Fibroblast of the aortic adventitia (primary cell): Measurements from ENCODE around the gene EXOSC5. TPM values are rescaled to one million over a fixed set of nuclear protein-coding genes. Genes with fewer than 3 reads are reported as not detected.
"Not testable (repeated sequence)": the region's sequence is repeated elsewhere in the genome, so short reads cannot be mapped to it uniquely, and the experiment has no call there.

Source experiments
- DNase-seq: peaks from one replicate; pipeline ENCODE4 v3.0.0-alpha.2; 2010; ENCODE audit warnings: low read depth
- H3K4me3 ChIP-seq: 2 replicates; pipeline ENCODE4 v1.5.1; 2011; ENCODE audit warnings: low read depth, mild to moderate bottlenecking, control low read depth, low read length, moderate library complexity
- total RNA-seq: library from RNA; depleted of rRNA; stranded (reverse); fragments of >200 nt; gene quantifications from 2 replicates; pipeline ENCODE4 v1.2.3, GENCODE V29; 2012; ENCODE audit warnings: low replicate concordance
- TF ChIP-seq, protein P1 (sequence below): IDR thresholded peaks from 2 replicates; pipeline ENCODE4 v1.5.1; 2011; ENCODE audit warnings: mild to moderate bottlenecking, low read length, control low read depth, inconsistent platforms; ENCODE audit not compliant: insufficient read depth

Gene EXOSC5
- total RNA-seq, 1 donor: 12.1 TPM

DNA sequence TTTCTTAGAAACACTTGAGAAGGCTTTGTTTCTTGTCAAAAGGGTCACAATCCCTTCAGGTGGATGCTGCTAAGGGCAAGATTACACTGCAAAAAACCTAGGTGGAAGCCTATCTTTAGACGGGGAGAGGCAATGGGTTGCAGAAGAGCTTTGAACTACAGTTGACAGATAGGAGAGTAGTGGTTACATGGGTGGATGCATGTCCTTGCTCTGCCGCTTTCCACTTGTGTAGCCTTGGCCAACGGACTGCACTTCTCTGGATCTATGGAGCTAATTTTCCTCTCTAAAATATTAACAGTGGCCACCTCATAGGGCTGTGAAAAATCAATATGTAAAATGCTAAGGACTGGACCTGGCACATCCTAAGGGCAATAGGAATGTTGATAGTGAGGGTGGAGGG, 1.4 kb upstream of the EXOSC5 start:
- peak overlapping the region; percentile 89 for H3K4me3 ChIP-seq
- TF ChIP-seq, protein P1, sequence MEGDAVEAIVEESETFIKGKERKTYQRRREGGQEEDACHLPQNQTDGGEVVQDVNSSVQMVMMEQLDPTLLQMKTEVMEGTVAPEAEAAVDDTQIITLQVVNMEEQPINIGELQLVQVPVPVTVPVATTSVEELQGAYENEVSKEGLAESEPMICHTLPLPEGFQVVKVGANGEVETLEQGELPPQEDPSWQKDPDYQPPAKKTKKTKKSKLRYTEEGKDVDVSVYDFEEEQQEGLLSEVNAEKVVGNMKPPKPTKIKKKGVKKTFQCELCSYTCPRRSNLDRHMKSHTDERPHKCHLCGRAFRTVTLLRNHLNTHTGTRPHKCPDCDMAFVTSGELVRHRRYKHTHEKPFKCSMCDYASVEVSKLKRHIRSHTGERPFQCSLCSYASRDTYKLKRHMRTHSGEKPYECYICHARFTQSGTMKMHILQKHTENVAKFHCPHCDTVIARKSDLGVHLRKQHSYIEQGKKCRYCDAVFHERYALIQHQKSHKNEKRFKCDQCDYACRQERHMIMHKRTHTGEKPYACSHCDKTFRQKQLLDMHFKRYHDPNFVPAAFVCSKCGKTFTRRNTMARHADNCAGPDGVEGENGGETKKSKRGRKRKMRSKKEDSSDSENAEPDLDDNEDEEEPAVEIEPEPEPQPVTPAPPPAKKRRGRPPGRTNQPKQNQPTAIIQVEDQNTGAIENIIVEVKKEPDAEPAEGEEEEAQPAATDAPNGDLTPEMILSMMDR: no peak
- no peak for DNase-seq

DNA sequence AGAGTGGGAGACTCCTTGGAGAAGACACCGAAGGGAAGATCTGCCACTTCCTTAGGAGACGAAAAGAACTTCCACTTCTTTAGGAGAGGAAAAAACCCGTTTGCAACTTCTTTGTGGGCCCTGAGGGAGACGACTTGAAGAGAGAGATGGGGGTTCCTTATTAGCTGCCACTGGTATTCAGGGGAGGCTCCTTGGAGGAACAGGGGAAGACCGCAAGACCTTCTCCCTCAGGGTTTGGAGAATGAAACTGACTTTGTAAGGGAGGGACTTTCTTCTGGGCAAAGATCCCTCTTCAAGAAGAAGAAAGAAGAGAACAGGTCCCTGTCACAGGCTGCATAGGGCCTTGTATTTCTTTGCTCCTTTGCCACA, 875 bp upstream of the EXOSC5 start:
- H3K4me3 ChIP-seq: peak overlapping the region; percentile 89
- no peak for DNase-seq
- TF ChIP-seq, protein P1: no peak

DNA sequence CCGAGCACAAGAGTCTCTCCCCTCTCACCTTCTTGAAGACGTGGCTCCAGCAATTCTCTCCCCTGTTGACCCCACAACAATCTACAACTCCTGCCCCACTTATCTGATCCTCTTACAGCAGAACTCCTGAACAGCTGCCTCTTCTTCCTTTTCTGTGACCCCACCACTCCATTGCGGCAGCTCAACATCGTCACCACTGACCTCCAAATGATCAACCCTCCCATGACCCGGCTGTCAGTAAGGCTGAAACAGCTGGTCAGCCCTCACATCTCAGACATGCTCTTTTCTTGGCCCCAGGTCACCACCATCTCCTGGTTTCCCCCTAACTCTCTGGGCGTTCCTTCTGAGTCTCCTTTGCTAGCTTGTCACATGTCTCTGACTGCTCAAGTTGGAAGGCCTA, 1.8 kb downstream of the EXOSC5 start:
- H3K4me3 ChIP-seq: no peak overlapping the region
- no peak for DNase-seq
- TF ChIP-seq, protein P1: no peak

DNA sequence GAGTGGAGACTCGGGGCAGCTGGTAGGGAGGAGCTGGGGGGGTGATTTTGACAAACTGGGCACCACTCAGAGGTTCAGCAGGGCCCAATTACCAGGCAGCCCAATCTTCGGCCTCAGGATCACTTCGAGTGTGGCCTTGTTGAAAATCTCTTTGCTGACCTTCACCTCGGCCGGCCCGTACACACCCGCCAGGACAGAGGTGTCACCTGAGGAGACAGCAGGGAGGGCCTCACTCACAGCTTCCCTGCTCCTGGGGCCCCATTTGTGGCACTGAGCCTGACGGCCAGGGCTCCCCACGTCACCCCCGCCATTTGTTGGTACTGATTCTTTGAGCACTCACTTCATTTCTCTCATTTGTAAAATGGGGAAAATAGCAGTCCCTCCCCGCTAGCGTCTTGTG, 4.4 kb downstream of the EXOSC5 start:
- no peak for DNase-seq
- no peak overlapping the region for H3K4me3 ChIP-seq
- TF ChIP-seq, protein P1: no peak

GRCh38 chr19:41391618-41392017, 5.5 kb downstream of the EXOSC5 start:
- TF ChIP-seq, protein P1: no peak
- no peak for DNase-seq
- no peak overlapping the region for H3K4me3 ChIP-seq

DNA sequence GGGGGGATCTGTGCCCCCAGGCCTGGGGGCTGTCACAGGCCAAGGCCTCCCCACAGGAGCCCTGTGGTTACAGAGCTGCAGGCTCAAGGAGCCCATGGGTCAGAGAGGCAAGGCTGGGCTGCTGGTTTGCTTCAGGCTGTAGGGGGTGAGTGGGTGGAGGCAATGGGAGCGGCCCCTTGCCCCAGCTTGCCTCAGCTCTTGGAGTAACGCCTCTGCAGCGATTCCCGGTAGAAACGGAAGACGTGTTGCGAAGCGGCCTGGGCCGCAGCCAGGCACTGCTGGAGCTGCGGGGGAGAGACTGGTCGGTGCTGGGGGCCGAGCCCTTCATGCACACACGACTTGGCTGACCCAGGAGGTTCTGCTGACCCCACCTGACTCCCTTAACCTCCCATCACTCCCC, 10.7 kb downstream of the EXOSC5 start:
- TF ChIP-seq, protein P1: no peak
- DNase-seq: no peak
- H3K4me3 ChIP-seq: no peak overlapping the region

- TF ChIP-seq, protein P1: no peak
- no peak for DNase-seq
- H3K4me3 ChIP-seq: no peak overlapping the region
Measured at GRCh38 chr19:41384351-41384750, 12.8 kb downstream of the EXOSC5 start.

- not testable (repeated sequence) for DNase-seq
Measured at GRCh38 chr19:41381536-41381935, 15.6 kb downstream of the EXOSC5 start.

More at GRCh38 chr19:41381536-41381935, 15.6 kb downstream of the EXOSC5 start:
- not testable (repeated sequence) for H3K4me3 ChIP-seq
